DMS 273 treated with DMSO at 0.1 percent for 48 hours (cell line): ENCODE data around the gene PPY.
"Not testable (repeated sequence)": the region's sequence is repeated elsewhere in the genome, so short reads cannot be mapped to it uniquely, and the experiment has no call there.

Experiments used
- DNase-seq: peaks from one replicate; lab custom pipeline; 2025; lab: John Stamatoyannopoulos, UW

Gene PPY

DNA sequence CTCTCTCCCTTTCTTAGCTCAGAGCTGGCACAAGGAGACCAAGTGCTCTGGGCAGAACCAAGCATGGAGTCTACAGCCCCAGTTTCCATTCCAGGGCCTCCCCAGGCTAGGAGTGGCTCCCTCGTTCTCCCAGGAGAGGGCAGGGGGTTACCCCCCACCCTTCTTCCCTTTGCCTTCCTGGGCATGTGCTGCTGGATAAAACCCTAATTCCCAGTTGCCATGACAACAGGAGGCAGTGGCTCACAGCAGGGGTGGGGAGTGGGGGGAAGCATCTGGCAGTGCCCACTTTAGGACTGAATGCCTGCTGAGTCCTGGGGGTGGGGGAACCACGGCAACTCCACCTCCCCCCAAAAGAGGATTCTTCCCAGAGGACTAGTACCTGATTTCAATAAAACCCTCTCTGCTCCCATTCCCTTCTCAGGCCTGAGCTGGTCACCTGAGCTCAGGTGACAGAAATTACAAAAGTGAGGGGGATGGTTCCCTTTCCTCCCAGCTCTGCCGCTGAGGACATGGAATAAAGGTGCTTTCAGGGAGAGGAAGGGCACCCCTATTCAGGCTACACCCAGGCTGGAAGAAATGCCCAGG, 36.8 kb downstream of the PPY start:
- peak; percentile 6 for DNase-seq

DNA sequence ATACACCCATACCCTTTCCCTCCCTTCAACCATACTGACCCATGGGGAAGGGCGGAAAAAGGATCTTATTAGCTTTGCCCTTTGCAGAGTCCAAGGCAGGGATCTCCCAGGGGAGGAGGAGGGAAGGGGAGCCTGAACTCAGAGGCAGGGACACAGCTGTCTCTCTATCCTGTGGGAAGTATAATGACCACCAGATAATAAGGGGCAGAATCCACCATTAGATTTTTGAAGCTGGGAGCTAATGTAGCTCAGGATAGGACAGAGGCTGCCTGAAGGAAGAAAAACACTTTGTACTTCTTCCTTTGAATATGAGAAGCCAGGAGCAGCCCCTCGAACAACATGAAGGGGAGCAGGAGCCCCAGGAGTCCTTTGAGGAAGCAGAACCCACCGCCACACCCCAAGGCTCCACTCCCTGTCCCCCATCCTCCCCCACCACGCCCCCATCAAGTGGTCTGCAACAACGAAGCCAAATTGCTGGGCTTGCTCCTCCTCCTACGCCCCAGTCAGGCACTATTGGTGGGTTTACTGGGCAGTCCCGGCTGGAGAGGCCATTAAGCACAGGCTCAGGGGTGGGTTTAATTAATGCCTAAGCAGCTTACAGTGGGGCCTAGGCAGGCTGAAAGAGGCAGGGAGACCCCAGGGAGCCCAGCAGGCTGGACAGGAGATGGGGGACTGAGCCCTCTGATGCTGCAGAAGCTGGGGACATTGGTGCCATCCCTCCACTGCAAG, 40.3 kb downstream of the PPY start:
- no peak for DNase-seq

DNA sequence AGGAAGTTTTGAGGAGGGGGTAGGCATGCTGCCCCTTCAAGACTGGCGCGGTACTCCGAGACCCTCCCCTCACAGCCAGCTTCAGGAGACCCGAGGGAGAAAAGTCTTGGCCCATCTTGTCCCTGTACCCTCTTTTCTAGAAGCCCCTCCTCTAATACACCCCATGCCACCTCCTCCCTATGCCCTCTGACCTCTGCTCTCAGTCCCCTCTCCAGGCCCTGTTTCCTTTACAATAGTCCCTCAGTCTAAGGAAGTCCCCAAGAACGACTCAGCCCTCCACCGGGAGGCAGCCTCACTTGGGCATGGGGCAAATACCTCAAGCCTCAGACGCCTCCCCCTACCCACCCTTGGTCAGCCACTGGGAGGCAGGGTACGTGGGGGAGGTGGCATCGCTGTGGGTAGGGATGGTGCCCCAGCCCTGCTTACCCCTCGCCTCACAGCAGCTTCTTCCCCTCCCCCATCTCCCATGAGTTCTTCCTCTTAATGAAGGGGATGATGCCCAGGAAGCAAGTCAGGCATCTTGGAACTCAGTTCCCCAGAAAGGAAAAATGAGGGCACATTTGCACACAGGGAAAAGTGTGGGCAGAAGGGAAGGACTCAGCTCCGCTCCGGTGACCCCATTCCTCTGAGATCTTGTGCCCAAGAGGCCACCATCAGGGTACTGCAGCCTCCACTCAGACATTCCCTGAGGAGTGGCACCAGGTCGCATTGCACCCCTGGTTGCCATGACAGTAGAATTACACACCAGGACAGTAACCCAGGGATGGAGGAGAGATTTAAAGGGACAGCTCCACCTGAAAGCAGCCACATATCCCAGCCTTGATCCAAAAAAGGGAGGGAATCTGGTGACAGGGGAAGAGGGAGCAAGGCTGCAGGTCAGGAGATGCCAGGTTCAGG, 41.2 kb downstream of the PPY start:
- no peak for DNase-seq

DNA sequence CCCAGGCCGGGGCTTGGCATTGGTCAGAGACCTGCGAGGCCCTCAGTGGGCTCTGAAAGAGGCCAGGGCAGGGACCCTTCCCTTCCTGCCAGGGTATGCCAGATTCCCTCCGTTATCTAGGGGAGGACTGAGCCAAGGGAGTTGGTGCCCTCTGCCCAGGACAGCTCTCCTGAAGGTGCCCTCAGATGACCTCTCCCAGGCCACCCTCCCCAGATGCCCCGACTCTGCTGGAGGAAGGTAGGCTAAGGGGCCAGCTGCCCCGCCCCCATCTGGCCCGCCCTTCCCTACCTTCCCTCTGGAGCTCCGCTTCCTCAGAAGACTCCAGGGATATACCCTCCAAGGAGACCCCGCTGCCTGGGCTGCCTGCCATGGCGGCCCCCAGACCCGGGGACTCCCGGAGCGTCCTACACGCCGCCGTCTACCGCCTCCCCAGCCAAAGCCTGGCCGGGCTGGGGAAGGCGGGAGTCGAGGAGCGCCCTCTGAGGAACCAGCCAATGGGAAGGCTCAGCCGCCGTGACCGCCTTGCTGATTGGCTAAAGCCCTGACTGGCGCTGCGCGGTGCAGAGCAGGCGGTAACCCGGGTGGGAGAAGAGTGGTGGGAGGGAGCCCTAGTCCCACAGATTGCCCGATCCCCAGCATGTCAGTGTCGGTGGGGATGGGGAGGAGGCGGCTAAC, 42.0 kb downstream of the PPY start:
- peak; percentile 61 for DNase-seq

DNA sequence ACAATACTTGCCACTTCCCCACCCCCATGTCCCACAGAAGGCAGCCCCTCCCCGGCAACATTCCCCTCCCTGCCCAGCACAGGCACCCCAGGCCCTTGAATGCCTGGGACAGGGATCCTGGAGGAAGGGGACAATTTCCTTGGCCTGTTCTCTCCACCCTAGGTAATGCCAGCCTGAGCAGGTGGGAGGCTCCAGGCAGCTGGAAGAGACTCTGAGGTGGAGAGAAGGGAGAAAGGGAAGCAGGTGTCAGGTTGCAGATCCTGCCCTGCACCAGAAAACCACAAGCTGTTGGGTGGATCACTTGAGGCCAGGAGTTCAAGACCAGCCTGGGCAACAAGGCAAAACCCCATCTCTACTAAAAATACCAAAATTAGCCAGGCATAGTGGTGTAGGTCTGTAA, 43.8 kb downstream of the PPY start:
- no peak for DNase-seq

DNA sequence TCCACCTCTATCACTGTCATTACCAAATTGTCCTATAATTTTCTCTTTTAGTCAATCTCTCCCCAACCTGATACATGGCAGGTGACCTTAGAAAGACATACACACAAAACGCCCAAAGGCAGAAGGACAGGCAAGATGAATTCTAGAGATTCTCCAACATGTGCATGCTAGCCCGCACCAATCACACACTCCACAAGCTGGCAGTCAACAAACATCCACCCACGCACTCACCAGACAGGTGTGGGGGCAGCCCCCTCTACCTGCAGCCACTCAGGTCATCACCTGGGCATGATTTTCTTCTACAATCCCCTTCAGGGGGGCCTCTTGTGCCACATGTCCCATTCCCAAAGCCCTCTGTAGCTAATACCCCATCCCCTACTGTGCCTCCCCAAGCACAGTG, 44.4 kb downstream of the PPY start:
- no peak for DNase-seq

DNA sequence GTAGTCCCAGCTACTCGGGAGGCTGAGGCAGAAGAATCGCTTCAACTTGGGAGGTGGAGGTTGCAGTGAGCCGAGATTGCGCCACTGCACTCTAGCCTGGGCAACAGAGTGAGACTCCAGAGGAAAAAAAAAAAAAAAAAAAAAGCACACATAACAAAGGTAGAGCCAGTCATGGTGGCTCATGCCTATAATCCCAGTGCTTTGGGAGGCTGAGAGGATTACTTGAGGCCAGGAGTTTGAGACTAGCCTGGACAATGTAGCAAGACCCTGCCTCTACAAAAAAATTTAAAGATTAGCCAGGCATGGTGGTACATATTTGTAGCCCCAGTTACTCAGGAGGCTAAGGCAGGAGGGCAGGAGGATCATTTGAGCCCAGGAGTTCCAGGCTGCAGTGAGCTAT, 47.8 kb downstream of the PPY start:
- DNase-seq: not testable (repeated sequence)

DNA sequence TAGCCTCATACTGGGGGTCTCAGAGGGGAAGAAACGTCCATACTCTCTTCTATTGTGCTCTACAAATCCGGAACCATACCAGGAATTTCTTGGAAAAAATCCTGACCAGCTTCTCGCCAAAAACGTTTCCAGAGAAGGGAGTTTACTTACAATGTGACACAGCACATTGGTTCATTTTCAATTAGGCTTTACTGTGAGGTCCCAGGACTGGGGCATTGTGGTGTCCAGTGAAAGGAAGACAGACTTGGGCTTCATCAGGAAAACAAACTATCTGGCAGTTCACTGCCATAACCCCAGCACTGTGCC, 49.7 kb downstream of the PPY start:
- DNase-seq: no peak

DNA sequence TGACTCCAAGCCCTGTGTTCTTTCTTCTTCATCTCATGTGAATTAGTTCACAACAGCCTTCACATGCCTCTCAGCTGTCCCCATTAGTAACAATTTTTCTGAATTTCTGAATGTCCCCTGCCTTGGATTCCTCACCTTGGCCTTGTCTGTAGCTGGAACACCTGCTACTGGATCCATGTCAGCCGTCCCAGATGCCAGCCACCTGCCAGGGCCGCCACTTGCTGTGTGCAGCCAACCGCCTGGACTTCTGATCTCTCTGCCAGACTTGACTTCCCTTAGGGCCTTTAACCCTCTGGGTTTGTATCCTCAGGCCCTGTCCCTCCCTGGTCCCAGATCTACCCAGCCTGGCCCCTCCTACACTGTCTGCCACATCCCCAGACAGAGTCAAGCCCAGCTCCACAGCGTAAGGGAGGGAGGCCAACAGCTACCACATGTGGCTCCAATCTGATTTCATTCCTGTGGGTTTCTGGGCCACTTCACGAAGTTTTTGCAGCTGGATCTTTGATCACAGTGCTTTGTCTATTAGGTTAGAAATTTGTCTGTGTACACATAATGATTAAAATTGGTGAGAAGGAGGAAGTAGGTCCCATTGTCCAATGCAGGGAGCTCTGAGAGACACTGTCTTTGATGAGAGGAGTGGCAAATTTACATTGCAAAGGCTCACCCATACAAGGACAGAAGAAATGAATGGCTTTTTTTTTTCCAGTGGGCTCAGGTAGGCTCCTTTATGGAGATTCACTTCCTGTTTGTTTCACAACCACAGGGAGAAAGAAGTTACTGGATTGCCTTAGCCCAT, 50.2 kb downstream of the PPY start:
- DNase-seq: no peak
